ENCODE measurements around the gene NOC4L. TPM values are rescaled to one million over a fixed set of nuclear protein-coding genes. Genes with fewer than 3 reads are reported as not detected.

Gene NOC4L
- total and polyA plus RNA-seq, 10 donors: 8.3 to 38.6 (median 16.4) TPM

GRCh38 chr12:132171293-132171967, 27.2 kb downstream of the NOC4L start:
- H3K27me3 ChIP-seq (replicated peaks in 1 of 7): peaks cover 0 to 82% (median 50%) of the 10 kb centered on the region in 7 donors
- peaks cover 0 to 3% (median 0%) of the 10 kb centered on the region in 6 donors for H3K4me1 ChIP-seq
- H3K36me3 ChIP-seq: no peaks in the 10 kb centered on the region
- WGBS, 5 donors: 78 to 90% (median 84%) methylated on average over 23 to 24 of the region's 24 CpGs
- DNase-seq: peak; percentile 58
- TF ChIP-seq POLR2AphosphoS5 (IDR thresholded peaks at IDR 0.05): no peak
- TF ChIP-seq, protein P1, sequence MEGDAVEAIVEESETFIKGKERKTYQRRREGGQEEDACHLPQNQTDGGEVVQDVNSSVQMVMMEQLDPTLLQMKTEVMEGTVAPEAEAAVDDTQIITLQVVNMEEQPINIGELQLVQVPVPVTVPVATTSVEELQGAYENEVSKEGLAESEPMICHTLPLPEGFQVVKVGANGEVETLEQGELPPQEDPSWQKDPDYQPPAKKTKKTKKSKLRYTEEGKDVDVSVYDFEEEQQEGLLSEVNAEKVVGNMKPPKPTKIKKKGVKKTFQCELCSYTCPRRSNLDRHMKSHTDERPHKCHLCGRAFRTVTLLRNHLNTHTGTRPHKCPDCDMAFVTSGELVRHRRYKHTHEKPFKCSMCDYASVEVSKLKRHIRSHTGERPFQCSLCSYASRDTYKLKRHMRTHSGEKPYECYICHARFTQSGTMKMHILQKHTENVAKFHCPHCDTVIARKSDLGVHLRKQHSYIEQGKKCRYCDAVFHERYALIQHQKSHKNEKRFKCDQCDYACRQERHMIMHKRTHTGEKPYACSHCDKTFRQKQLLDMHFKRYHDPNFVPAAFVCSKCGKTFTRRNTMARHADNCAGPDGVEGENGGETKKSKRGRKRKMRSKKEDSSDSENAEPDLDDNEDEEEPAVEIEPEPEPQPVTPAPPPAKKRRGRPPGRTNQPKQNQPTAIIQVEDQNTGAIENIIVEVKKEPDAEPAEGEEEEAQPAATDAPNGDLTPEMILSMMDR (IDR thresholded peaks at IDR 0.05 in 8 of 11, conservative IDR thresholded peaks at IDR 0.05 in 3 of 11): no peak
- no peak for TF ChIP-seq POLR2A (IDR thresholded peaks at IDR 0.05)
- H3K4me3 ChIP-seq: no peak overlapping the region
- no peak overlapping the region for H3K27ac ChIP-seq
- intact Hi-C loops (cut with DNase I; ENCODE audit: low total_unique reads): no loop called here
- no peaks in the 10 kb centered on the region for H3K9me3 ChIP-seq

- Histone ChIP-seq H3K27ac (no peak overlapping the region), H3K4me1 (peaks cover 0 to 10% (median 0%) of the 10 kb centered on the region in 6 donors), H3K27me3 (replicated peaks in 1 of 7) (peaks cover 0 to 88% (median 56%) of the 10 kb centered on the region in 7 donors), H3K36me3 (no peaks in the 10 kb centered on the region), H3K9me3 (no peaks in the 10 kb centered on the region), H3K4me3 (no peak overlapping the region)
- peak; percentile 65 for DNase-seq
- no peak for TF ChIP-seq POLR2AphosphoS5 (IDR thresholded peaks at IDR 0.05)
- no peak for TF ChIP-seq POLR2A (IDR thresholded peaks at IDR 0.05)
- TF ChIP-seq, protein P1 (IDR thresholded peaks at IDR 0.05 in 8 of 11, conservative IDR thresholded peaks at IDR 0.05 in 3 of 11): no peak
- intact Hi-C loops (cut with DNase I; ENCODE audit: low total_unique reads): no loop called here
- 85 to 88% (median 86%) methylated on average over 14 to 28 of the region's 28 CpGs for WGBS, 5 donors
These were observed 27.8 kb downstream of the NOC4L start for GRCh38 chr12:132171968-132172521.

DNA sequence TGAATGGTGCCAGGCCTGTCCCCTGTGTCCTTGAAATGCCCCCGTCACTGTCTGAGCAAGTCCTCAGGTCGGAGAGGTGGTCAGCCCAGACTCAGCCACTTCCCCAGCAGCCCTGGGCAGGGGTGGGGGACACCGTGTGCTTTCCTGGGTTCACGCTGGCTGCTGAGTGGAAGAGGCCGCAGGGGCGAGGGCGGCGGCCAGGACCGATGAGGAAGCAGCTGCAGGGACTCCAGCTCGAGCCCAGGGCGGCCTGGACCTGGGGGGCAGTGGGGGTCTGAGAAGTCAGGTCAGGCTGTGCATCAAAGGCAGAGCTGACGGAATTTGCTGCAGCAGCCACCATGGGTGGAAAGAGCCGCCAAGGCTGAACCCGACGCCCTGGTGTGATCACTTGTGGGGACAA, 28.4 kb downstream of the NOC4L start:
- peak; percentile 67 for DNase-seq
- WGBS, 5 donors: 48 to 59% (median 50%) methylated on average over 13 to 15 of the region's 15 CpGs
- peaks cover 0 to 14% (median 0%) of the 10 kb centered on the region in 6 donors for H3K4me1 ChIP-seq
- no peak overlapping the region for H3K4me3 ChIP-seq
- TF ChIP-seq, protein P1 (IDR thresholded peaks at IDR 0.05 in 8 of 11, conservative IDR thresholded peaks at IDR 0.05 in 3 of 11): no peak
- TF ChIP-seq POLR2AphosphoS5 (IDR thresholded peaks at IDR 0.05) (no peak), POLR2A (IDR thresholded peaks at IDR 0.05) (no peak)
- no peak overlapping the region for H3K27ac ChIP-seq
- peaks cover 0 to 93% (median 57%) of the 10 kb centered on the region in 7 donors for H3K27me3 ChIP-seq (replicated peaks in 1 of 7)
- intact Hi-C loops (cut with DNase I; ENCODE audit: low total_unique reads): no loop called here
- no peaks in the 10 kb centered on the region for H3K36me3 ChIP-seq
- no peaks in the 10 kb centered on the region for H3K9me3 ChIP-seq

Measured in spleen (tissue), 11 donors.